ENCODE results near the gene EIF1AD. TPM values are rescaled to one million over a fixed set of nuclear protein-coding genes. Genes with fewer than 3 reads are reported as not detected.

Gene EIF1AD
- total and polyA plus RNA-seq, 9 of the 15 experiments (the other 6 are each of a cell fraction or from before 2014, with no cell fraction given), result 50.1 to 98.8 (median 58.7) TPM

DNA sequence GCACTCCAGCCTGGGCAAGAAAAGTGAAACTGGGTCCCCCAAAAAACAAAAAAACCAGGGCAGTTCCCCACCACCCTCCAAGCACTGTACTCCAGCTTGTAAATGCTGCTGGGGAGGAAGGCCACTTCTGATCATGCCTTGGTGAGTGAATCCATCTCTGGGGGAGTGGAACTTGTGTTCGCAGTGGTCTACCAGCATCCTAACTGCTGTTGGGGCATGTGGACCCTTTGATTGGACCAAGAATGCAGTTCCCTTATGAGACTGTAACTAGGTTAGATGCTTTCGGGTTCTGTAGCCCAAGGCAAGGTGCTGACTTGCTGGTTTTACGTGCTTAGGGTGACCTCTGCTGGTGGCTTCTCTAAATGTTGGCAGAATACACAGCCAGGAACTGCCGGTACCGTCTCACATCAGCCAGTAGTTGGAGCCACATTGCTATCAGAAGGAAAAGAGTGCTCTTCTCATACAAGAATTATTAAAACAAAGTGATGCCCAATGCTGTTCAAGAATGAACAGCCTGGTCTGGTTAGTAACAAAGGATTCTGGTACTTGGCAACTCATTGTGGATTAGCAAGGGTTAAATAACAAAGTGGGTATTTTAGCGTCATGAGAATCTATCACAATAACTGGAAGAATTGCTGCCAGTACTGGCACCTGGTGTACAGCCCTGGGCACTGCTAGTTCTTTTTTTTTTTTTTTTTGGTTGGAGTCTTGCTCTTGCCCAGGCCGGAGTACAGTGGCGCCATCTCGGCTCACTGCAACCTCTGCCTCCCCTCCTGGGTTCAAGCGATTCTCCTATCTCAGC lies 13.0 kb downstream of the EIF1AD start (continued):
- no peak for TF ChIP-seq FIP1L1 (IDR thresholded peaks at IDR 0.05; ENCODE audit: low read depth, low read length, poor library complexity, severe bottlenecking)
- no peak for TF ChIP-seq NR2C2 (CRISPR knock-in tag; IDR thresholded peaks at IDR 0.05)
- no peak for TF ChIP-seq NR2C2 (tag; IDR thresholded peaks at IDR 0.05)
- TF ChIP-seq TARDBP (IDR thresholded peaks at IDR 0.05), result no peak
- no peak for TF ChIP-seq SRSF9 (IDR thresholded peaks at IDR 0.05; ENCODE audit: borderline replicate concordance, low read depth, low read length)
- no peak for TF ChIP-seq COPS2 (conservative IDR thresholded peaks at IDR 0.05)
- TF ChIP-seq POLR2H (tag; IDR thresholded peaks at IDR 0.05; ENCODE audit: low read depth), result no peak
- no peak for TF ChIP-seq HMG20B (CRISPR knock-in tag; IDR thresholded peaks at IDR 0.05)
- TF ChIP-seq ZNF76 (CRISPR knock-in tag; IDR thresholded peaks at IDR 0.05; ENCODE audit: borderline replicate concordance), result no peak
- peak in 1 of 2 experiments; percentile 79; a peak in 1 of 4 replicates for TF ChIP-seq RCOR1 (IDR thresholded peaks at IDR 0.05; ENCODE audit: borderline replicate concordance in 1 of 2, low read depth in 2 of 2, low read length in 2 of 2)
- TF ChIP-seq ZBTB5 (IDR thresholded peaks at IDR 0.05), result no peak
- no peak for TF ChIP-seq RUNX1 (IDR thresholded peaks at IDR 0.05; ENCODE audit: low read depth)
- TF ChIP-seq HINFP (tag; conservative IDR thresholded peaks at IDR 0.05; ENCODE audit: low read depth), result no peak
- TF ChIP-seq, protein P1, sequence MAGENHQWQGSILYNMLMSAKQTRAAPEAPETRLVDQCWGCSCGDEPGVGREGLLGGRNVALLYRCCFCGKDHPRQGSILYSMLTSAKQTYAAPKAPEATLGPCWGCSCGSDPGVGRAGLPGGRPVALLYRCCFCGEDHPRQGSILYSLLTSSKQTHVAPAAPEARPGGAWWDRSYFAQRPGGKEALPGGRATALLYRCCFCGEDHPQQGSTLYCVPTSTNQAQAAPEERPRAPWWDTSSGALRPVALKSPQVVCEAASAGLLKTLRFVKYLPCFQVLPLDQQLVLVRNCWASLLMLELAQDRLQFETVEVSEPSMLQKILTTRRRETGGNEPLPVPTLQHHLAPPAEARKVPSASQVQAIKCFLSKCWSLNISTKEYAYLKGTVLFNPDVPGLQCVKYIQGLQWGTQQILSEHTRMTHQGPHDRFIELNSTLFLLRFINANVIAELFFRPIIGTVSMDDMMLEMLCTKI (IDR thresholded peaks at IDR 0.05; ENCODE audit: partially characterized antibody), result no peak
- TF ChIP-seq RAD51 (IDR thresholded peaks at IDR 0.05; ENCODE audit: borderline replicate concordance, low read depth), result no peak
- TF ChIP-seq, protein P2, sequence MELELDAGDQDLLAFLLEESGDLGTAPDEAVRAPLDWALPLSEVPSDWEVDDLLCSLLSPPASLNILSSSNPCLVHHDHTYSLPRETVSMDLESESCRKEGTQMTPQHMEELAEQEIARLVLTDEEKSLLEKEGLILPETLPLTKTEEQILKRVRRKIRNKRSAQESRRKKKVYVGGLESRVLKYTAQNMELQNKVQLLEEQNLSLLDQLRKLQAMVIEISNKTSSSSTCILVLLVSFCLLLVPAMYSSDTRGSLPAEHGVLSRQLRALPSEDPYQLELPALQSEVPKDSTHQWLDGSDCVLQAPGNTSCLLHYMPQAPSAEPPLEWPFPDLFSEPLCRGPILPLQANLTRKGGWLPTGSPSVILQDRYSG (tag; conservative IDR thresholded peaks at IDR 0.05; ENCODE audit: low read depth), result no peak
- TF ChIP-seq, protein P3, sequence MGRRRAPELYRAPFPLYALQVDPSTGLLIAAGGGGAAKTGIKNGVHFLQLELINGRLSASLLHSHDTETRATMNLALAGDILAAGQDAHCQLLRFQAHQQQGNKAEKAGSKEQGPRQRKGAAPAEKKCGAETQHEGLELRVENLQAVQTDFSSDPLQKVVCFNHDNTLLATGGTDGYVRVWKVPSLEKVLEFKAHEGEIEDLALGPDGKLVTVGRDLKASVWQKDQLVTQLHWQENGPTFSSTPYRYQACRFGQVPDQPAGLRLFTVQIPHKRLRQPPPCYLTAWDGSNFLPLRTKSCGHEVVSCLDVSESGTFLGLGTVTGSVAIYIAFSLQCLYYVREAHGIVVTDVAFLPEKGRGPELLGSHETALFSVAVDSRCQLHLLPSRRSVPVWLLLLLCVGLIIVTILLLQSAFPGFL (CRISPR knock-in tag; IDR thresholded peaks at IDR 0.05), result no peak
- TF ChIP-seq MBD2 (IDR thresholded peaks at IDR 0.05; ENCODE audit: borderline replicate concordance, low read depth), result no peak
- TF ChIP-seq, protein P4, sequence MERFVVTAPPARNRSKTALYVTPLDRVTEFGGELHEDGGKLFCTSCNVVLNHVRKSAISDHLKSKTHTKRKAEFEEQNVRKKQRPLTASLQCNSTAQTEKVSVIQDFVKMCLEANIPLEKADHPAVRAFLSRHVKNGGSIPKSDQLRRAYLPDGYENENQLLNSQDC (CRISPR knock-in tag; IDR thresholded peaks at IDR 0.05), result no peak
- TF ChIP-seq ZNF785 (CRISPR knock-in tag; IDR thresholded peaks at IDR 0.05), result no peak
- TF ChIP-seq NFIC (IDR thresholded peaks at IDR 0.05), result peak; percentile 56; the same call in 1 of the 2 replicates

Data from K562 (cell line).